HepG2 (cell line): ENCODE results near the gene PRKCB. TPM values are rescaled to one million over a fixed set of nuclear protein-coding genes. Genes with fewer than 3 reads are reported as not detected.

Experiments used
- ATAC-seq: fragments of 200-7000 bp; cut with Tn5 transposase; 3 replicates; pipeline ENCODE4 v1.9.1; 2020; ENCODE audit warnings: mild to moderate bottlenecking, moderate library complexity
- BruUV-seq: library from RNA; stranded (reverse); fragments of 400-500 nt; replicated peaks from 2 replicates; lab custom pipeline; 2021; lab: Mats Ljungman, UMichigan
- CTCF ChIA-PET: fragments of 300-600 bp; formaldehyde crosslinking; extraction: SDS; loops from one replicate; lab custom pipeline; 2021; ENCODE audit warnings: low total read pairs, inconsistent platforms, low intra/inter-chr PET ratio; lab: Yijun Ruan, JAX
- POLR2A ChIA-PET: fragments of 350-600 bp; sonication (Branson Sonifier 250); formaldehyde crosslinking; loops from one replicate; lab custom pipeline; 2020; ENCODE audit warnings: antibody characterized with exemption, inconsistent platforms; lab: Yijun Ruan, JAX
- DNase-seq: peaks from one replicate; pipeline ENCODE4 v3.0.0-alpha.2; 2015; ENCODE audit warnings: low spot score
- FAIRE-seq: peaks from 3 replicates; lab custom pipeline; 2011; peaks lifted over from hg19 to GRCh38; lab: Jason Lieb, UNC
- H2AFZ ChIP-seq: one replicate; pipeline ENCODE4 v1.6.1; 2011; ENCODE audit warnings: low read length, inconsistent platforms
- H3K27ac ChIP-seq: fragments of 300-600 bp; 3 replicates; pipeline ENCODE4 v1.8.0; 2011; ENCODE audit warnings: mixed run types, mild to moderate bottlenecking, mixed read lengths, low read length, inconsistent platforms; ENCODE audit not compliant: insufficient read depth; ENCODE audit errors: extremely low read length
- H3K27me3 ChIP-seq, 2 experiments: fragments of 200-600 bp in 1 of 2; 2 replicates in 1 of 2; 3 replicates in 1 of 2; pipeline versions ENCODE4 v1.6.0 to v1.8.0; 2011; ENCODE audit warnings: low read length in 2 of 2, mild to moderate bottlenecking in 2 of 2, moderate library complexity in 2 of 2, inconsistent platforms in 1 of 2; ENCODE audit not compliant: insufficient read depth in 2 of 2, control insufficient read depth in 1 of 2
- H3K36me3 ChIP-seq, 2 experiments: fragments of 200-600 bp in 1 of 2; replicated peaks in 1 of 2; 2 replicates in 1 of 2; 3 replicates in 1 of 2; pipeline versions ENCODE4 v1.5.1 to v1.8.0; 2011; ENCODE audit warnings: low read length in 2 of 2, inconsistent platforms in 1 of 2; ENCODE audit not compliant: insufficient read depth in 2 of 2, control insufficient read depth in 1 of 2
- H3K4me1 ChIP-seq: 2 replicates; pipeline ENCODE4 v1.5.1; 2012; ENCODE audit warnings: low read length, inconsistent platforms; ENCODE audit not compliant: insufficient read depth
- H3K4me2 ChIP-seq: 2 replicates; pipeline ENCODE4 v1.6.0; 2011; ENCODE audit warnings: low read depth, low read length, inconsistent platforms
- H3K4me3 ChIP-seq, 3 experiments: fragments of 200-600 bp in 1 of 3; sonication (generic), shearing (Covaris generic) in 1 of 3; replicated peaks in 1 of 3; 2 replicates each; pipeline ENCODE4 v1.5.1; 2011 to 2016; ENCODE audit warnings: low read length in 3 of 3, inconsistent platforms in 2 of 3, low read depth in 2 of 3, mild to moderate bottlenecking in 2 of 3, control low read depth in 1 of 3, mixed read lengths in 1 of 3; ENCODE audit not compliant: insufficient read depth in 1 of 3
- H3K79me2 ChIP-seq: one replicate; pipeline ENCODE4 v1.6.1; 2011; ENCODE audit warnings: low read length, inconsistent platforms; ENCODE audit not compliant: insufficient read depth
- H3K9ac ChIP-seq: 2 replicates; pipeline ENCODE4 v1.6.0; 2011; ENCODE audit warnings: mild to moderate bottlenecking, low read depth, low read length, inconsistent platforms; ENCODE audit not compliant: insufficient read depth
- H3K9me3 ChIP-seq: 2 replicates; pipeline ENCODE4 v1.5.1; 2012; ENCODE audit warnings: mild to moderate bottlenecking, low read length
- H4K20me1 ChIP-seq: 2 replicates; pipeline ENCODE4 v1.6.0; 2011; ENCODE audit warnings: inconsistent platforms, mild to moderate bottlenecking, low read length, moderate library complexity; ENCODE audit not compliant: insufficient read depth
- ATF7 ChIP-seq, 2 experiments: fragments of 450-650 bp in 1 of 2; sonication (generic) in 1 of 2; formaldehyde crosslinking in 1 of 2; IDR thresholded peaks; 2 replicates each; pipeline versions ENCODE4 v1.4.0 to v1.6.1; 2016 to 2020; ENCODE audit warnings: antibody characterized with exemption in 1 of 2, mild to moderate bottlenecking in 1 of 2, missing genetic modification reagents in 1 of 2
- HNRNPUL1 ChIP-seq: fragments of 200-400 bp; formaldehyde crosslinking; IDR thresholded peaks from 2 replicates; pipeline ENCODE4 v1.6.1; 2017; ENCODE audit warnings: low read depth, mild to moderate bottlenecking, low read length, moderate library complexity
- ISX ChIP-seq: sonication (generic); formaldehyde crosslinking; conservative IDR thresholded peaks from 2 replicates; pipeline ENCODE4 v1.5.0; 2020; ENCODE audit warnings: missing genetic modification reagents
- JUND ChIP-seq: sonication (generic); formaldehyde crosslinking; IDR thresholded peaks from 2 replicates; pipeline ENCODE4 v1.8.0; 2022; ENCODE audit warnings: mild to moderate bottlenecking, missing genetic modification reagents
- KAT7 ChIP-seq: IDR thresholded peaks from 2 replicates; pipeline ENCODE4 v1.6.1; 2018; ENCODE audit warnings: borderline replicate concordance, missing compliant biosample characterization
- MIER2 ChIP-seq: IDR thresholded peaks from 2 replicates; pipeline ENCODE4 v1.6.1; 2016; ENCODE audit warnings: missing biosample characterization, missing genetic modification reagents
- NCOA2 ChIP-seq: sonication (generic); formaldehyde crosslinking; IDR thresholded peaks from 2 replicates; pipeline ENCODE4 v1.8.0; 2022; ENCODE audit warnings: inconsistent platforms
- PCBP2 ChIP-seq: fragments of 200-400 bp; formaldehyde crosslinking; optimal IDR thresholded peaks from 2 replicates; pipeline ENCODE3; 2018; ENCODE audit warnings: low read length, low read depth; ENCODE audit not compliant: poor library complexity, severe bottlenecking
- SMAD9 ChIP-seq: sonication (generic); formaldehyde crosslinking; IDR thresholded peaks from 2 replicates; pipeline ENCODE4 v1.5.1; 2020; ENCODE audit warnings: mild to moderate bottlenecking, missing genetic modification reagents
- TBL1XR1 ChIP-seq: fragments of 150-350 bp; IDR thresholded peaks from 2 replicates; pipeline ENCODE4 v1.6.1; 2014; ENCODE audit warnings: borderline replicate concordance, low read length; ENCODE audit not compliant: partially characterized antibody
- THAP11 ChIP-seq: IDR thresholded peaks from 2 replicates; pipeline ENCODE4 v1.6.1; 2016; ENCODE audit warnings: missing biosample characterization, missing genetic modification reagents
- ZNF746 ChIP-seq: sonication (generic); formaldehyde crosslinking; IDR thresholded peaks from 2 replicates; pipeline ENCODE4 v1.8.0; 2022; ENCODE audit warnings: mild to moderate bottlenecking, missing genetic modification reagents
- WGBS: methylation state at CpG from one replicate; pipeline ENCODE4 v1.1.6; 2017; ENCODE audit warnings: low lambda C conversion rate; 5-methylcytosine and 5-hydroxymethylcytosine counted together
- in situ Hi-C: cut with HindIII; loops from 2 replicates; pipeline ENCODE4 v1.10.0; 2017; ENCODE audit warnings: low pct_unique_long_range_greater_than_20kb; ENCODE audit not compliant: extremely low pct_ligation_motif_present
- intact Hi-C: fragments of 100-400 bp; cut with micrococcal nuclease; formaldehyde crosslinking; loops from one replicate; pipeline ENCODE4 v1.10.0; 2022; ENCODE audit not compliant: unreplicated experiment
- polyA plus RNA-seq, 8 experiments: library from polyadenylated mRNA; depleted of rRNA in 3 of 8; stranded (reverse) in 7 of 8; unstranded in 1 of 8; fragments of >200 nt; fragmentation: Illumina TruSeq in 4 of 8; extraction: Trizol in 4 of 8; gene quantifications; 2 replicates each; pipeline versions ENCODE4 v1.2.1 to v1.2.3, GENCODE V29; 2011 to 2016; ENCODE audit warnings: low read depth in 4 of 8, missing spikeins in 1 of 8, mixed read lengths in 1 of 8; ENCODE audit not compliant: insufficient read depth in 1 of 8
- total RNA-seq, 5 experiments: library from RNA; depleted of rRNA; stranded (reverse); fragments of >200 nt; fragmentation: Illumina TruSeq; extraction: Trizol; gene quantifications; 2 replicates each; pipeline ENCODE4 v1.2.3, GENCODE V29; 2016; ENCODE audit warnings: low read depth in 1 of 5

Gene PRKCB
- total and polyA plus RNA-seq, 2 of the 13 experiments (the other 11 are each of a cell fraction or from before 2014, with no cell fraction given), result 0.01 TPM; not detected in 1

DNA sequence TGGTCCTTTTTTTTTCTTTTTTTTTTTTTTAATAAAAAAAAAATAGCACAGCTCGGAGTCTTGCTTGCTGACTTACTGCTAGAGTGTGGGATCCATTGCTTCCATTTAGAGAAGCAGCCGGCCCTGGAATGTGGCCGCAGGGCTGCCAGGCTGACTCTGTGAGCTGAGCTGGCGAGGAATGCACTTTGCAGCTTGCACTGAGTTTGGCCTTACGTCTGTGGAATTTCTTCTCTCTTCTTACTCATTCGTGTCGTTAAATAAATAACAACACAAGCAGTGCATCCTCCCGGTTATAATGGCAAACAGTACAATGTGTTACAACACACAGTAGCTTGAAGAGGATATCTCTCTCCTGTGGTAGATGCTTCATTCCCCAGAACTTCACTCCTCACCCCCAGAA, 69.2 kb downstream of the PRKCB start:
- Histone ChIP-seq H3K27ac (no peak overlapping the region), H3K79me2 (no peaks in the 10 kb centered on the region), H3K4me1 (no peaks in the 10 kb centered on the region), H3K4me3 (no peak overlapping the region), H3K27me3 (peaks cover 2 to 18% of the 10 kb centered on the region in 2 experiments; a peak in 1 of 5 replicates), H3K9ac (no peak overlapping the region), H3K36me3 (no peaks in the 10 kb centered on the region), H4K20me1 (no peaks in the 10 kb centered on the region), H3K9me3 (no peaks in the 10 kb centered on the region), H3K4me2 (no peak overlapping the region), H2AFZ (no peak overlapping the region)
- POLR2A ChIA-PET, result no interaction called here
- no TSS peak for BruUV-seq
- in situ Hi-C loops, result no loop called here
- DNase-seq (no peak), ATAC-seq (no peak; the same call in 2 of the 3 replicates), FAIRE-seq (no peak)
- CTCF ChIA-PET, result no interaction called here
- 21% methylated on average over 7 of the region's 8 CpGs for WGBS
- TF ChIP-seq HNRNPUL1 (no peak), ISX (CRISPR knock-in tag) (no peak), PCBP2 (no peak), MIER2 (no peak), ATF7 (IDR thresholded peaks at IDR 0.05) (no peak), ATF7 (CRISPR knock-in tag; IDR thresholded peaks at IDR 0.05) (no peak), JUND (CRISPR knock-in tag) (no peak), THAP11 (CRISPR knock-in tag) (no peak), ZNF746 (no peak), NCOA2 (no peak), TBL1XR1 (no peak), KAT7 (no peak), SMAD9 (CRISPR knock-in tag) (no peak)
- intact Hi-C loops, result no loop called here
